ENCODE results near the gene PROCA1.
"Not testable (repeated sequence)": the region's sequence is repeated elsewhere in the genome, so short reads cannot be mapped to it uniquely, and the experiment has no call there.

DNA sequence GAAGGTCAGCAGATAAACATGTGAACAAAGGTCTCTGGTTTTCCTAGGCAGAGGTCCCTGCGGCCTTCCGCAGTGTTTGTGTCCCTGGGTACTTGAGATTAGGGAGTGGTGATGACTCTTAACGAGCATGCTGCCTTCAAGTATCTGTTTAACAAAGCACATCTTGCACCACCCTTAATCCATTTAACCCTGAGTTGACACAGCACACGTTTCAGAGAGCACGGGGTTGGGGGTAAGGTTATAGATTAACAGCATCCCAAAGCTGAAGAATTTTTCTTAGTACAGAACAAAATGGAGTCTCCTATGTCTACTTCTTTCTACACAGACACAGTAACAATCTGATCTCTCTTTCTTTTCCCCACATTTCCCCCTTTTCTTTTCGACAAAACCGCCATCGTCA lies 53.3 kb downstream of the PROCA1 start:
- TF ChIP-seq, protein P1, sequence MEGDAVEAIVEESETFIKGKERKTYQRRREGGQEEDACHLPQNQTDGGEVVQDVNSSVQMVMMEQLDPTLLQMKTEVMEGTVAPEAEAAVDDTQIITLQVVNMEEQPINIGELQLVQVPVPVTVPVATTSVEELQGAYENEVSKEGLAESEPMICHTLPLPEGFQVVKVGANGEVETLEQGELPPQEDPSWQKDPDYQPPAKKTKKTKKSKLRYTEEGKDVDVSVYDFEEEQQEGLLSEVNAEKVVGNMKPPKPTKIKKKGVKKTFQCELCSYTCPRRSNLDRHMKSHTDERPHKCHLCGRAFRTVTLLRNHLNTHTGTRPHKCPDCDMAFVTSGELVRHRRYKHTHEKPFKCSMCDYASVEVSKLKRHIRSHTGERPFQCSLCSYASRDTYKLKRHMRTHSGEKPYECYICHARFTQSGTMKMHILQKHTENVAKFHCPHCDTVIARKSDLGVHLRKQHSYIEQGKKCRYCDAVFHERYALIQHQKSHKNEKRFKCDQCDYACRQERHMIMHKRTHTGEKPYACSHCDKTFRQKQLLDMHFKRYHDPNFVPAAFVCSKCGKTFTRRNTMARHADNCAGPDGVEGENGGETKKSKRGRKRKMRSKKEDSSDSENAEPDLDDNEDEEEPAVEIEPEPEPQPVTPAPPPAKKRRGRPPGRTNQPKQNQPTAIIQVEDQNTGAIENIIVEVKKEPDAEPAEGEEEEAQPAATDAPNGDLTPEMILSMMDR (IDR thresholded peaks at IDR 0.05) = not testable (repeated sequence)
- TF ChIP-seq POLR2A (IDR thresholded peaks at IDR 0.05) = not testable (repeated sequence)
